ENCODE results near the gene PLCH1. TPM values are rescaled to one million over a fixed set of nuclear protein-coding genes. Genes with fewer than 3 reads are reported as not detected.

Gene PLCH1
- total and polyA plus RNA-seq, 2 experiments from 2014 or later, result 8.1 to 25.3 TPM

GRCh38 chr3:155744010-155744625 is 753 bp downstream of the PLCH1 start (continued):
- TF ChIP-seq REST (IDR thresholded peaks at IDR 0.05; ENCODE audit: unreplicated experiment), result no peak

GRCh38 chr3:155743606-155744005 is 1.3 kb downstream of the PLCH1 start:
- Histone ChIP-seq H3K4me2 (peak overlapping the region; percentile 94), H4K20me1 (replicated peaks; ENCODE audit: insufficient read depth) (no peaks in the 10 kb centered on the region; the same call in 1 of the 2 replicates), H3K9me2 (ENCODE audit: insufficient read depth) (no peaks in the 10 kb centered on the region), H2AFZ (no peak overlapping the region), H3K4me1 (ENCODE audit: insufficient read depth) (peaks cover 39% of the 10 kb centered on the region), H3F3A (replicated peaks; ENCODE audit: low read depth) (no peaks in the 10 kb centered on the region), H3K4me3 (peak overlapping the region; percentile 88), H3K36me3 (ENCODE audit: insufficient read depth) (no peaks in the 10 kb centered on the region), H3K27ac (ENCODE audit: low read depth) (no peak overlapping the region), H3K27me3 (ENCODE audit: insufficient read depth) (peaks cover 3% of the 10 kb centered on the region; the same call in 1 of the 2 replicates), H3K79me2 (replicated peaks; ENCODE audit: insufficient read depth) (peaks cover 52% of the 10 kb centered on the region)
- Mint-ChIP-seq H3K27me3 (ENCODE audit: insufficient read depth, low read depth, poor library complexity) (peaks cover 13% of the 10 kb centered on the region), H3K4me1 (peaks cover 52% of the 10 kb centered on the region), H3K4me3 (peak overlapping the region; percentile 97), H3K27ac (no peak overlapping the region), H3K36me3 (ENCODE audit: low read depth) (no peaks in the 10 kb centered on the region), H3K9me3 (no peaks in the 10 kb centered on the region)
- DNase-seq (ENCODE audit: low spot score), result no peak
- no peak for ATAC-seq
- TF ChIP-seq CTCF (conservative IDR thresholded peaks at IDR 0.05; ENCODE audit: low read depth in 2 of 2), result no peak
- TF ChIP-seq POLR2AphosphoS5 (IDR thresholded peaks at IDR 0.05; ENCODE audit: low read depth), result no peak
- no peak for TF ChIP-seq STAT1 (IDR thresholded peaks at IDR 0.05; ENCODE audit: unreplicated experiment)
- no peak for TF ChIP-seq ZNF462 (CRISPR knock-in tag; IDR thresholded peaks at IDR 0.05)
- TF ChIP-seq EZH2 (IDR thresholded peaks at IDR 0.05; ENCODE audit: low read depth, unreplicated experiment), result no peak
- no peak for TF ChIP-seq ETS1 (IDR thresholded peaks at IDR 0.05)
- no peak for TF ChIP-seq ZNF331 (CRISPR knock-in tag; IDR thresholded peaks at IDR 0.05; ENCODE audit: low read depth)
- TF ChIP-seq CREB1 (CRISPR knock-in tag; IDR thresholded peaks at IDR 0.05; ENCODE audit: low read depth), result no peak
- TF ChIP-seq ZNF114 (CRISPR knock-in tag; IDR thresholded peaks at IDR 0.05), result no peak
- no peak for TF ChIP-seq JUNB (IDR thresholded peaks at IDR 0.05; ENCODE audit: unreplicated experiment)
- no peak for TF ChIP-seq EZH2phosphoT487 (IDR thresholded peaks at IDR 0.05; ENCODE audit: unreplicated experiment)
- no peak for TF ChIP-seq NANOG (IDR thresholded peaks at IDR 0.05; ENCODE audit: borderline replicate concordance)
